AG09309 (cell line): ENCODE data around the gene PRDM10.

ENCODE experiments used
- DNase-seq: peaks from one replicate; pipeline ENCODE4 v3.0.0-alpha.2; 2010; ENCODE audit warnings: low read depth
- H3K4me3 ChIP-seq: 2 replicates; pipeline ENCODE4 v1.5.1; 2011; ENCODE audit warnings: mild to moderate bottlenecking, low read depth, low read length, moderate library complexity; ENCODE audit not compliant: control insufficient read depth
- TF ChIP-seq, protein P1 (sequence below): IDR thresholded peaks from 2 replicates; pipeline ENCODE4 v1.5.1; 2011; ENCODE audit warnings: mild to moderate bottlenecking, low read depth, low read length, inconsistent platforms; ENCODE audit not compliant: insufficient read depth, control insufficient read depth; ENCODE audit errors: missing control alignments

Gene PRDM10

DNA sequence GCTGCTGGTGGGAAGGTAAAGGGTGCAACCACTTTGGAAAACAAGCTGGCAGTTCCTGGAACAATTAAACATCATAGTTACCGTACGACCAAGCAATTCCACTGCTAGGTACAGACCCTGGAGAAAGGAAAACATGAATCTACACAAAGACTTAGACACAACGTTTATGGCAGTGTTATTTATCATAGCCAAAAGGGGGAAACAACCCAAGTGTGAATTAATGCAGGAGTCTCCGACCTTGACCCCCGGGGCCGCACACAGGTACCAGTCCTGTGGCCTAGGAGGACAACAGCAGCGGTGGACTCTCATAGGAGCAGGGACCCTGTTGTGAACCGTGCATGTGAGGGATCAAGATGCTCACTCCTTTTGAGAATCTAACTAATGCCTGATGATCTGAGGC, 22.5 kb downstream of the PRDM10 start:
- TF ChIP-seq, protein P1, sequence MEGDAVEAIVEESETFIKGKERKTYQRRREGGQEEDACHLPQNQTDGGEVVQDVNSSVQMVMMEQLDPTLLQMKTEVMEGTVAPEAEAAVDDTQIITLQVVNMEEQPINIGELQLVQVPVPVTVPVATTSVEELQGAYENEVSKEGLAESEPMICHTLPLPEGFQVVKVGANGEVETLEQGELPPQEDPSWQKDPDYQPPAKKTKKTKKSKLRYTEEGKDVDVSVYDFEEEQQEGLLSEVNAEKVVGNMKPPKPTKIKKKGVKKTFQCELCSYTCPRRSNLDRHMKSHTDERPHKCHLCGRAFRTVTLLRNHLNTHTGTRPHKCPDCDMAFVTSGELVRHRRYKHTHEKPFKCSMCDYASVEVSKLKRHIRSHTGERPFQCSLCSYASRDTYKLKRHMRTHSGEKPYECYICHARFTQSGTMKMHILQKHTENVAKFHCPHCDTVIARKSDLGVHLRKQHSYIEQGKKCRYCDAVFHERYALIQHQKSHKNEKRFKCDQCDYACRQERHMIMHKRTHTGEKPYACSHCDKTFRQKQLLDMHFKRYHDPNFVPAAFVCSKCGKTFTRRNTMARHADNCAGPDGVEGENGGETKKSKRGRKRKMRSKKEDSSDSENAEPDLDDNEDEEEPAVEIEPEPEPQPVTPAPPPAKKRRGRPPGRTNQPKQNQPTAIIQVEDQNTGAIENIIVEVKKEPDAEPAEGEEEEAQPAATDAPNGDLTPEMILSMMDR: no peak
- DNase-seq: no peak
- H3K4me3 ChIP-seq: no peak overlapping the region

DNA sequence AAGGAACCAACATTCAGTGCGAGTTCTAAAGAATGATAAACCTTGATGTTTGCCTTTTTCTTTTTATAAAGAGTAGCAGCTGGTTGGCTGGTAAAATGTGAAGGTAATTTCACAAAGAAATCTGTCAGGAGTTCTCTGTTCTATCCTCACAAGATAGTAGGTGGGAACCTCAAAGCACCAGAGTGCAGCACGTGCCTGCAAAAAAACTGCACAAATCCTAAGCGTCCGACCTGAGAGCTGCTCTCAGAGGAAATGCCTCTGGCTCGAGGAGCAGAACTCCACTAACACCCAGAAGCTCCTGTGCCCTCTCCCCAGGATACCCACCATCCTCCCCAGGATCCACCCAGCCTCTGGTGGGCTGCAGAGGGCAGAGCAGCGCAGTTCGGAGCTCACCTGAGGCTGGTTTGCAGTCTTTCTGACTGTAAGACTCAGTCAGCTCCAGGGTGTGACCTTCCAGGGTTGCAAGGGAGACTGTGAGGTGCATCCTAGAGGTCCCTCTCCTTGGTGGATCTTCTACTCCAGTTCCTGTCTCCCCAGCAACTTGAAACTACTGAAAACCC, 23.5 kb downstream of the PRDM10 start:
- TF ChIP-seq, protein P1: no peak
- H3K4me3 ChIP-seq: no peak overlapping the region
- DNase-seq: no peak

GRCh38 chr11:129978447-129978846, 24.2 kb downstream of the PRDM10 start:
- no peak overlapping the region for H3K4me3 ChIP-seq
- DNase-seq: no peak
- TF ChIP-seq, protein P1: no peak

DNA sequence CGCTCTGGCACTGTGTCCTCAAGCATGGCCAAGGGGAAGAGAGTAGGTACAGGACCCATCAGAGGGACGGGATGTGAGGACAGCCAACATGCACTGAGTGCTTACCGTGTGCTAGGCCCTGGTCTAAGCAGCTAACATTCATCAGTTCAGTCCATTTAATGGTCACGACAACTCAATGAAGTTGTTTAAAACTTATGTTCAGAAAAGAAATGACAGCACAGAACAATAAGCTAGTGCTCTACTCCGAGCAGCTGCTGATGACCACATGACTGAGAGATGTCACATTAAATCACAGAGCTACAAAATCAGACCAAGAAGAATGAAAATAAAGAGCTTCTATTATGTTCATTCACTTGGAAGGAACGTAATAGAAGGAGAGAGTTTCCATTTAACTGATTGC, 26.3 kb downstream of the PRDM10 start:
- DNase-seq: no peak
- no peak overlapping the region for H3K4me3 ChIP-seq
- TF ChIP-seq, protein P1: no peak

GRCh38 chr11:129975543-129975942, 27.1 kb downstream of the PRDM10 start:
- no peak for DNase-seq
- TF ChIP-seq, protein P1: no peak
- H3K4me3 ChIP-seq: no peak overlapping the region

DNA sequence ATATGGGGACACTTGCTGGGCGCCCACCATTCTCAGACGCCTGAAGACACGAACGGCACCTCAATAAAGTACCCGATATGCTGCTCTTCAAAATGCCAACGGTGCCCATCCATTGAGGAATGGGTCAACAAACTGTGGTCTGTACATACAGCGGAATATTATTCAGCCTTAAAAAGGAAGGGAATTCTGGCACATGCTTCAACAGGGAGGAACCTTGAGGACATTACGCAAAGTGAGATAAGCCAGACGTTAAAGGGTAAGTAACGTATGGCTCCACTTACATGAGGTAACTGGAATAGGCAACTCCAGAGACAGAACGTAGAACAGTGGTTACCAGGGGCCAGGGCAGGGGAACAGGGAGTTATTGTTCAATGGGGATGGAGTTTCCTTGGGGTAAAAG, 28.0 kb downstream of the PRDM10 start:
- H3K4me3 ChIP-seq: no peak overlapping the region
- TF ChIP-seq, protein P1: no peak
- DNase-seq: no peak

DNA sequence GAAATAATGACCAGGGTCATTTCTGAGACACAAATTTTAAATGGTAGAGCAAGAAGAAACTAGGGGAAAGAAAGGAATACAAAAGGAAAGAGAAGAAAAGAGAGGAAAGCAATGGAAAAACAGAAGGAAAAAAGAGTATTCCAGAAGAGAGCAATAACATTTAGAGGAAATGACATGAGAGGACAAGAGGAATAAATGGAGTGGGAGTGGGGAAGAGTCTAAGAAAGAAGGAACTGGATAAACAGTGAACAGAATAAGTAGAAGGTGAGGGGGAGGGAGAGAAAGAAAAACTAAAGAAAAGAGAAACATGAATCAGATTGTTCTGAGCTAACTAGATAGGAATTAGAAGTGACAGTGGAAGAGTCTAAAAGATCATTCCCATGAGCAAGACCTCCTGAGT, 28.4 kb downstream of the PRDM10 start:
- H3K4me3 ChIP-seq: no peak overlapping the region
- TF ChIP-seq, protein P1: no peak
- no peak for DNase-seq
